HG03159 (cell line): Measurements from ENCODE around the gene TRAPPC6A.

ENCODE experiments used
- ATAC-seq: cut with Tn5 transposase; IDR thresholded peaks from one replicate; pipeline ENCODE4 v1.9.1; 2021; ENCODE audit warnings: mild to moderate bottlenecking, moderate library complexity; ENCODE audit not compliant: unreplicated experiment

The TRAPPC6A gene

GRCh38 chr19:45150180-45150579 is 27.9 kb downstream of the TRAPPC6A start:
- no peak for ATAC-seq

- ATAC-seq, result no peak
Measured at GRCh38 chr19:45149129-45149528, 28.9 kb downstream of the TRAPPC6A start.

GRCh38 chr19:45147835-45148676 is 30.0 kb downstream of the TRAPPC6A start:
- no peak for ATAC-seq

- no peak for ATAC-seq
Measured at GRCh38 chr19:45146741-45147205, 31.3 kb downstream of the TRAPPC6A start.

- no peak for ATAC-seq
Measured at GRCh38 chr19:45146251-45146650, 31.8 kb downstream of the TRAPPC6A start.

GRCh38 chr19:45145270-45146189 is 32.5 kb downstream of the TRAPPC6A start:
- no peak for ATAC-seq

GRCh38 chr19:45144431-45145269 is 33.4 kb downstream of the TRAPPC6A start:
- no peak for ATAC-seq

GRCh38 chr19:45142726-45143110 is 35.3 kb downstream of the TRAPPC6A start:
- no peak for ATAC-seq

- no peak for ATAC-seq
Measured at GRCh38 chr19:45142016-45142725, 35.9 kb downstream of the TRAPPC6A start.

- no peak for ATAC-seq
Measured at GRCh38 chr19:45141203-45141900, 36.7 kb downstream of the TRAPPC6A start.

- ATAC-seq, result no peak
Measured at GRCh38 chr19:45140533-45140932, 37.5 kb downstream of the TRAPPC6A start.

- no peak for ATAC-seq
Measured at GRCh38 chr19:45140144-45140503, 37.9 kb downstream of the TRAPPC6A start.

- ATAC-seq, result no peak
Measured at GRCh38 chr19:45139286-45140143, 38.5 kb downstream of the TRAPPC6A start.

- no peak for ATAC-seq
Measured at GRCh38 chr19:45138303-45138751, 39.7 kb downstream of the TRAPPC6A start.

- ATAC-seq, result peak; percentile 72
Measured at GRCh38 chr19:45137179-45137761, 40.8 kb downstream of the TRAPPC6A start.

GRCh38 chr19:45136507-45137178 is 41.4 kb downstream of the TRAPPC6A start:
- no peak for ATAC-seq

GRCh38 chr19:45135176-45135885 is 42.7 kb downstream of the TRAPPC6A start:
- ATAC-seq, result no peak
